Stimulated activated CD8-positive, alpha-beta memory T cell treated with anti-CD3 and anti-CD28 coated beads, Interleukin-2, amount 100 ng/mL, for 1 hour (primary cell): ENCODE data around the gene FAM89B.
"Not testable (repeated sequence)": the region's sequence is repeated elsewhere in the genome, so short reads cannot be mapped to it uniquely, and the experiment has no call there.

Experiments
- DNase-seq, 2 donors: peaks; one replicate each; pipeline ENCODE4 v3.0.0-alpha.2; 2020; ENCODE audit warnings: low read depth in 2 of 2

FAM89B gene

DNA sequence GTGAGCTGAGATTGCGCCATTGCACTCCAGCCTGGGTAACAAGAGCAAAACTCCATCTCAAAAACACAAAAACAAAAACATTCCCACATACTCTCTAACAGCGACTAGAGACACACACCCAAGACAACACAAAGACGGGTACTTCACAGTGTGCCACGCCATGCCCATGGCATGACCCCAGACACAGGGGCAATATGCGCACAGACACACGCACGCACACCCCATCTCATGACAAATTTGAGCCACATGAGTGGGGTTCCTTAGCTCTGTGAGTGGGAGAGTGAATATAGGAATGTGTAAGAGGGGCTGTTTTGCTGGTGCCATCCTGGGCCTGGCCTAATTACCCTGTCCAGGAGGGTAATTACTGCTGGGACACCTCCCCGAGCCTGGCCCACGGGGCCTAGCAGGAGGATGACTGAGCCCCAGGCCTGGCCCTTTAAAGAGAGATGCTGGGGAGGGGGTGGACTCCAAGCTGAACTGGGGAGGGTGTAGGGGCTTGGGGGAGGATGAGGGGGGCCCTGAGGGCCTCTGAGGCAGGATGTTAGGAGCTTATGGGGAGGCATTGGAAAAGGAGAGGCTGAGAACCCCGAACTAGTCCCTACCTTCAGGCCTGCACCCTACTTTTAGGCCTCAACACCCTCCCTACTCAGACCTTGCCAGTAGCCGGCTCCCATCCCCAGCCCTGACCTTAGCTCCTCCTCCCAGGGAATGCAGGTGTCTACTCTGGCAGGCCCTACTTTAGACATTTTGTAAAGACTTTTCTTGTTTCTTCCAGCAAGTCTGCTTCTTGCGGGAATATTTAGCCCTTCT is 15.7 kb upstream of the FAM89B start:
- DNase-seq, result no peak

DNA sequence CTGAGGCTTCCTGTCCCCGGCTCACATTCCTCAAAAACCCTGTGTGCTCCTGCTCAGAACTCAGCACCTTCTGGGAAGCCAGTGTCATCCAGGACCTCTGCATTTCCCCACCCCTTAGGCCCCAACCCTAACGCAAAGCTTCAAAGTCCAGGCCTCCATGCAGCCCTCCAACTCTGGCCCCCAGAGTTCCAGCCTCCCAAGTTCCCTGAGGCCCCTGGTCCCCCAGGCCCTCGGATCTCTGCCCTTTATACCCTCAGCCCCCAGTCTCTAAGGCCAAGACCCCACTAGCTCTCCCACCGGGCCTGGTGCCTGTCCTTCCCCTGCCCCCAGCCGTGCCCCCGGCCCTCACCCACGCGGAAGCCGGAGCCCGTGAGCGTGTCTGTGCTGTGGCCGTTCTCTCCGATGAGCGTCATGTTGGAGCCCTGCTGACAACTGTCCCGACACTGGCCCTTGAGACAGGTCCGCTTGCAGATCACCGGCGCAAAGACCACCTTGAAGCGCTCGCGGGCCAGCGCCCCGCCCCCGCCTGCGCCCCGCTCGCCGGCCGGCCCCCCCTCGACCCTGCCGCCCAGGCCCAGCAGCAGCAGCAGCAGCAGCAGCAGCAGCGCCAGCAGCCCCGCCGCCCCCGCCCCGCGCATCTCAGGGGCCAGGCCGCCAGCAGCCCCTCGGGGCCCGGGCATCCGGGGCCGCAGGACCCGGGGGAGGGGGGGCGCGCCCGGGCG is 14.9 kb upstream of the FAM89B start:
- DNase-seq, result no peak

DNA sequence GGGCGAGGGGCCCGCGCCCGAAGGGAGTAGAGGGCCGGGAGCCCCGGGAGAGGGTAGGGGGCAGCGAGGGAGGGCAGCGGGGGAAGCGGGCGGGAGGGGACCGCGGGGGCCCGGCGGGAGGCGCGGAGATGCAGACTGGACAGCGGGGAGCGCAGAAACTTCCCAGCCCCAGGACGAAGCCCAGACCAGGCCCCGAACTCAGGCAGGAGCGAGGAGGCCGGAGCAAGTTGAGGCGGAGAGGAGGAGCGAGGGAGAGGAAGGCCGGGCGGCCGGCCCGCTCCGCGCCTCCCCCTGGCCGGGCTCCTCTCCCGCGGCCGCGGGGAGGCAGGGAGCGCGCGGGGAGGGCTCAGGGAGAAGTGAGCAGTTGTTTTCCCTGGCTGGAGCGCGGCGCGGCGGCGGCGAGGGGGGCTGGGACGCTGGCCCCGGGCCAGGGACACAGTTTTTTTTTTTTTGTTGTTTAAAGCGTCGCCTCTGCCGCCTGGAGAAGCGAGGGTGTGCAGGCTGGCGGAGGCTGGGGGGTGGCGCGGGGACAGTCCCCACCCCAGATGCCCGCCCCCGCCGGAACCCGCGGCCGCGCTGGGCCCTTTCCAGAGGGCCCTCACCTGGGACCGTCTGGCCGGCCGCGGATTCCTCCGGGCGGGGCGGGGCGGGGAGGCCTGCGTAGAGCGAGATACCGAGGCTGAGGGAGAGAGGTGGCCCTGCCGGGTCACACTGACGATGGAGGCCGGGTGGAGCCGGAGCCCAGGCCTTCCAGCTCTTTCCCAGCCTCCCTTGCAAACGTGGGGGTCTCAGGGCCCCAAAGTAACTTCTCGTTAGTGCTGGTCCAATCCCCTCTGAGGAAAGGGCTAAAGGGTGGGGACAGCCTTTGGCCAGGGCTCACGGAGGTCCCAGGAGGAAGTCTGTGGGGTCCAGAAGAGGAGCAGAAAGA is 14.1 kb upstream of the FAM89B start, which contains the start of gene LTBP3:
LTBP3 (minus strand) TSS at position 358 of the 928 bp plus-strand sequence. CDS start 400 bp downstream, outside the sequence.
- DNase-seq, result no peak

DNA sequence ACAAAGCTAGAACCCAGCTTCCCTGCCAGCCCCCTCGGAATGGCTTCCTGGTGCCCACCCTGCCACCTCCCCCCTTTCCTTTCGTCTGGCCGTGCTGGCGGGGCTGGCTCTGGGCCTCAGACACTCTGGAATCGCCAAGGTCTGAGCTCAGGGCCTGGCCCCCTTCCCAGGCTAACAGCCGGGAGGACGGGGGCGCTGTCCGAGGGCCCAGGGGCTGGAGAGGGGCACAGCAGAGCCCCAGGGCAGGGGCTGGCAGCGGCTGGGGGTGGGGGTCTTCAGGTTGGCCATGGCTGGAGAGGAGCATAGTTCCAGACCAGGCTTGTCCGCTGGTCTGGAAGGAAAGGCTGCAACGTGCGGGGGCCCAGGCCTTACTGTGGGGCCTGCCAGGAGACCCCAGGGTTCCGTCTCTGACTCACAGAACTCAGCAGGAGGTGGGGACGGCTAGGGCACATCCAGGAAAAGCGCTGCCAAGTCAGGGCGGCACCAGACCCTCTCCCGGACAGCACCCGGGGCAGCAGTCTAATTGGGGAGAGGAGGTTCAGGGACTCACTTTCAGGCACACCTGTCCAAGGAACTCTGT is 13.3 kb upstream of the FAM89B start:
- no peak for DNase-seq

DNA sequence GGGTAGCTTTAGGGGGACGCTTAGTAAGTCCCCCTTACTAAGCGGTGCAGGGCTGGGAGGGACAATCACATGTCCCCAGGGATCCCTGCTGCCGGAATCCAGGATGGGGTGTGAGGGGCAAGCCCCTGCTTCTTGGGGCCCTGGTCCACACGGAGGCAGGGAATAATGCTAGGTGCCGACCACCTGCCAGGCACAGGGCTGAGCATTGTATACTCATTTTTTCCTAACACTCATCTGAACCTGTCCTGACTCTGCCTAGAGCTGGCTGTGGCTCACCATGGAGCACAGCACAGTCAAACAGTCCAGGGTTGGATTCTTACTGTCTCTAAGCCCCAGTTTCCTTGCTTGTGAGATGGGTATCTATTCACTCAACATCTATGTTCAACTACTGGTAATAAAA is 12.8 kb upstream of the FAM89B start:
- no peak for DNase-seq

GRCh38 chr11:65559951-65560537 is 12.3 kb upstream of the FAM89B start:
- DNase-seq, result no peak

DNA sequence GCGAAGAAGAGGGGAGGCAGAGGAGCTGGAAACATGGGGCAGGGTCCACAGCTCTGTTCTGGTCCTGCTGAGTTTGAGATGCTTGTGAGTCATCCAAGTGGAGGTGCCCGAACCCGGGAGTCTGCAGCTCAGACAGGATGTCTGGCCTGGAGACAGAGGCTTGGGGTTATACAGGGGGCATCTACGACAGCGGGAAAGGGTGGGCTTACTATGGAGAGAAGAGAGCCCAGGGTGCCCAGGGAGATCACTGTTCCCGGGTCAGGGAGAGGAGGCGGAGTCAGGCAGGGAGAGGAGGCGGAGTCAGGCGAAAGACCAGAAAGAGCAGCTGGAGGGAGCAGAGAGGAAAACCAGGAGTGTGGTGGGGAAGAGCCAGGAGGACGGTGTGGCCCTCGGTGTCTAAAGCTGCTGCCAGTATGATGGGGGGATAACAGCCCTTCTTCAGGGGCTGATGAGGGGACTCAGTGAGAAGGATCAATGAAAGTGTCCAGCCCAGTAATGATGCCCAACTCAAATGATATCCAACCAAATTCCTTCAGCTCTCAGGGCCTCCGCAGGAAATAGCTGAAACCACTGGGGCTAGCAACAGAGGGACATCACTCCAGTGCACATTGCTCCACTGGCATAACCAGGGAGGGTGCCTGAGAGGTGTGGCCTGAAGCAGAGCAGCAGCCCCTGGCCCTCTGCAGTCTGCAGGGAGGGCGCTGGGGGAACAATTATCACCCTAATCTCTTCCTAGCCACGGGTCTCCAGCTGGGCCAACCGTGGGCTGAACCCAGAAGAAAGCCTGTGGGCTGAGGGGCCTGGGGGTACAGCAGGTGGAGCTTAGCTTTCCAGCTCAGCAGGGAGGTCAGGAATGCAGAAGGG is 11.6 kb upstream of the FAM89B start:
- no peak for DNase-seq

- no peak for DNase-seq
These were observed 10.3 kb upstream of the FAM89B start for GRCh38 chr11:65562020-65562419.

DNA sequence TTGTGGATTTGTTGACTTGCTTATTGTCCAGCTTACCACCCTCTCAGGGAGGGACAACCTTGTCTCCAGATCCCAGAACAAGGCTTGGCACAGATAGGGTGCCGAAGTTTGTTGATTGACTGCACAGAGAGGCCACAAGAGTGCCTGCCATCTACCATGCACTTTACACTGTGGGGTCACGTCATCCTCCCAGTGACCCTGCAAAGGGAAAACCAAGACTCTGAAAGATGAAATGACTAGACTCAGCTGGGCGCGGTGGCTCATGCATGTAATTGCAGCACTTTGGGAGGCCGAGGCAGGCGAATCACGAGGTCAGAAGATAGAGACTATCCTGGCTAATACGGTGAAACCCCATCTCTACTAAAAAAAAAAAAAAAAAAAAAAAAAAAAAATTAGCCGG is 9.6 kb upstream of the FAM89B start:
- no peak for DNase-seq

DNA sequence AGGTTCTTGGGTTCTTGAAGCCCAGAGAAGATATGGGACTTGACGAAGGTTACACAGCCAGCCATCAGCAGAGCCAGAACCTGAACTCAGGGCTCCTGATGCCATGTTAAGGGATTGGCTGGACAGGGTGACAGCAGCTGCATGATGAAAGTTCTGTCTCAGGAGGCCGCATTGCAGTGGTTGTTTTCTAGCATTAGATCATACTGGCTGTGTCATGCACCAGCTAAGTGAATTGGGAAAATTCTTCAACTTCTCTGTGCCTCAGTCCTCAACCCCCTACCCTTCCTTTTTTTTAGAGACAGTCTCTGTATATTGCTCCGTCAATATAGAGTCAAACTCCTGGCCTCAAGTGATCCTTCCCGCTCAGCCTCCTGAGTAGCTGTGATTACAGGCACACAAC is 8.7 kb upstream of the FAM89B start:
- DNase-seq, result no peak

DNA sequence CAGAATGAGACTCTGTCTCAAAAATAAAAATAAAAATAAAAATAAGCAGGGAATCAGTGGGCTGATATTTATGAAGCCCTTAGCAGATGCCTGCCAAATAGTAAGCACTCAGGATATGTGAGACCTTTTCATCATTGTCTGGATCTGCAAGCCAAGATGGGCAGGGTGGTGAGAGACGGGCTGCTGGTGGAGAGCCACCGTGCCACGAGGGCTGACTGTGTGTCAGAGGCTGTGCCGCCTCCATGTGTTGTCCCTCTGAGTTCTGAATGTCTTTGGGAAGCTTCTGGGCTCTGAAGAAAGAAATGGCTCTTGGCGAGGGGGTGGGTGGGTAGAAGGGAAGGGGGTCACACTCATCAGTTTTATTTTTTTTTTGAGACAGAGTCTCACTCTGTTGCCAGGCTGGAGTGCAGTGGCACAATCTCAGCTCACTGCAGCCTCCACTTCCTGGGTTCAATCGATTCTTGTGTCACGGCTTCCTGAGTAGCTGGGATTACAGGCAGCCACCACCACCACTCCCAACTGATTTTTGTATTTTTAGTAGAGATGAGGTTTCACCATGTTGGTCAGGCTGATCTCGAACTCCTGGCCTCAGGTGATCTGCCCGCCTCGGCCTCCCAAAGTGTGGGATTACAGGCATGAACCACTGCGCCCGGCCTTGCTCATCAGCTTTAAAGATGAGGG is 7.3 kb upstream of the FAM89B start:
- not testable (repeated sequence) for DNase-seq

- DNase-seq, result no peak
These were observed 6.5 kb upstream of the FAM89B start for GRCh38 chr11:65565624-65566453.

DNA sequence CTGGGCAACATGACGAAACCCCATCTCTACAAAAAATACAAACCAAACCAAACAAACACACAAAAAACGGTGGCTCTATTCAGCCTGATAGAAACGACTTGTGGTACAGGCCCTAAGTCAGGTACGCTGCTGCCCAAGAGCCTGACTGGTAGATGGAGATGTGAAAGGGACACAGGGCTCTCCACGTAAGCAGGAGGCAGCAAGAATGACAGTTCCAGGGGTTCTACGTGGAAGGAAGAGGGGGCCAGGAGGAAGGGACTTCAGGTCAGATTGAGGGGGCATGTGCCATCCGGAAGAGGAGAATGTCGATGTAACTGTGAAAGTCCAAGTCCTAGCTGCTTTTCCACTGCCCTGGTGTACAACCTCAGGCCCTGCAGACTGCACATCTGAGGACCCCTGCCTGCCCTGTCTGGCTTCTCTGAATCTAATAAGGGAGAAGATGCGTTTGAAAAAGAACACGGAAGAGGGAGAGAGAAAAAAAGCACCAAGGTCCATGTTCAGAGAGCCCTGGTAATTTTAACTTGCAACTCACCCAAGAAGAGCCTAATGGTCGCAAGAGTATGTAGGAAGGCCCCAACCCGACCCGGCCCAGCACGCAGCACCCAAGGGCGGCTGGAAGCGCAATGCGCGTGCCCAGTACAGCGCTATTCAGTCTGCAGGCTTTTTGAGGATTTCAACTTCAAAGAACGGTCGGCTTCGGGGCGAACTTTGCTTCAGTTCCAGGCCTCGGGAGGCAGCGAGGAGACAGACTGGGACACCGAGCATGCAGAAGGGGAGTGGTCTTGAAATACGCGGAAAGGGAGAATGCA is 3.0 kb upstream of the FAM89B start:
- peak in 1 of 2 donors; percentile 52 for DNase-seq

DNA sequence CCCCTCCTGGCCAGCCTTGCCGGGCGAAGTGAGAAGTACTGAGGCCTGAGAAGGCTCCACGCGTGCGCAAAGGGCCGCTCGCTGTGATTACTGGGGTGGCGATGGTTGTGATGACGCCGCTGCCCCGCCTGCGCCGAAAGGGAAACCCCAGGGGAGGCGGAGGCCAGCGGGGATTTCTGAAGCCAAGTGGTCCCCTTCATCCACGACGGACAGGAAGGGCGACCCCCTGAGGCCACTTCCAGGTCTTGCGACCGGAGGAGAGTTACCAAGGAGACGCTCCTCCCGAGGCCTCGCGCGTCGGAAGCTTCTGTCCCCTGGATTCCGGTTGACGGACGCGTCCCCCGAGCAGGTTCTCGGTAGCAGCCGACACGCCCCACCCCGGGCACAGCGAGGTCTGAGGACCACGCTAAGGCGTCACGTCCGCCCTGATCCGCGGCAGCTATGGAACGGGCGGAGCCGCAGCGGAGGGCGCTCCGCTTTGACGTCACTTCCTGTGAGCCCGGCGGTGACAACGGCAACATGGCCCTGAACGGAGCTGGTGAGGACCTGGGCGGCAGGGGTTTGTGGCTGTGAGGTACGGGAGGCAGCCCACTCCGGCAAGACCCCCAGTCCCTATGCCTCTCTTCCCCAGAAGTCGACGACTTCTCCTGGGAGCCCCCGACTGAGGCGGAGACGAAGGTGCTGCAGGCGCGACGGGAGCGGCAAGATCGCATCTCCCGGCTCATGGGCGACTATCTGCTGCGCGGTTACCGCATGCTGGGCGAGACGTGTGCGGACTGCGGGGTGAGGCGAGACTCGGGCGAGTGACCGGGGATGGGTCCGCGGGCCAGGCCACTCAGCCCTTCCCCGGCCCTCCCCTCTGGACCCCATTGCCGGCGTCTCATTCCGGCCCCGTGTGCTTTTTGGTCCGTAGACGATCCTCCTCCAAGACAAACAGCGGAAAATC is 2.1 kb upstream of the FAM89B start, which contains the start of gene ZNRD2:
ZNRD2 (plus strand) TSS at position 505 of the 946 bp plus-strand sequence; CDS start at position 520, 15 bp downstream.
- peak; percentile 93 to 97 for DNase-seq

- no peak for DNase-seq
These were observed 918 bp upstream of the FAM89B start for GRCh38 chr11:65571420-65571819.

DNA sequence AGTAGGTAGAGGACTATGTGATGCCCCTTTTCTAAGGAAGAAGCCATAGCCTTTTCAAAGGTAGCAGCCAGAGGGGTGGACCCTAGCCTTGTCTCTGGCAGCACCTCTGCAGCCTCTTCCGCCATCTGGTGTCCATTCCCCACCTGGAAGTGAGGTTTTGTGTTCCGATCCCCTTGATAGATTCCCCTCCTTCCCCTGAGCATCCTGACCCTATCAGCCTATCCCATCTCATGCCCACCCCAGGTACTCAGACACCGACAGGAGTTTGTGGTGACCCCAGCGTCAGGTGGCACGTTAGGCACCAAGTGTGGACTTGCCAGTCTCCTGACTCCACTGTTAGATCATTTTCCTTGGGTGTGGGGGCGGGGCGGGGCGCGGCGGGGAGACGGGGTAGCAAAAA is 398 bp upstream of the FAM89B start:
- no peak for DNase-seq
